HK-2 (cell line): Measurements from ENCODE around the gene KAZN.

Experiments
- DNase-seq: peaks from one replicate; pipeline ENCODE4 v3.0.0-alpha.2; 2018; ENCODE audit not compliant: unreplicated experiment

KAZN gene

DNA sequence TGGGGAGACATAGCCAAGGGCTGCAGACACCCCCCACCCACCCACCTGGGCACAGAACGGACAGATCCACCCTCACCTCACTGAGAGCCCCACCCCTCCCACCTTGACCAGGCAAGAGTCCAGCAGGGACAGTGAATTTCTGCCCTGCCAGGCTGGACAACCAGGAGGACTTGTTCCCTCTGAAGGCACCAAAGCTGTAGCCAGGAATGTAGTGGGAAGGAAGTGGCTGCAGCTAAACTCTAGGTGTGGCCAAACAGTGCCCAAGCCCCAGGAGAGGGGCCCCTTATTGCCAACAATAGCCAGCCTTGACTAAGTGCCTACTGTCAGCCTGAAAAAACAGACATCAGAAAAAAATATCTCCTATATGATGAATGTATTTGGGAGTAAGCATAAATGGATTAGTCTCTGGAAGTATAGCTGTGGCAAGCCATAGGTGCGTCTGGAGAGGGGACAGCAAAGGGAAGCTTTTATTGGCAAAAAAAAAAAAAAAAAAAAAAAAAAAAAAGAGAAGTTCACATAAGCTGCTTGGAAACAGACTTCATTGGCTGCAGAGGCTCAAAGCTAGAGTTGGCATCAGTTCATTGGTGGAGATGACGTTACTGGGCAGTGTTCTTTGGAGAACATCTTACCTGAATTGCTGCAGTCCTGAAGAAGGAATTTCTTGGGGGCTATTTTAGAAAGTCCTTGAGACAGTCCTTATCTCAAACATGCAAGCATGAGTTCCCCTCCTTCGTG is 490.9 kb downstream of the KAZN start:
- no peak for DNase-seq

DNA sequence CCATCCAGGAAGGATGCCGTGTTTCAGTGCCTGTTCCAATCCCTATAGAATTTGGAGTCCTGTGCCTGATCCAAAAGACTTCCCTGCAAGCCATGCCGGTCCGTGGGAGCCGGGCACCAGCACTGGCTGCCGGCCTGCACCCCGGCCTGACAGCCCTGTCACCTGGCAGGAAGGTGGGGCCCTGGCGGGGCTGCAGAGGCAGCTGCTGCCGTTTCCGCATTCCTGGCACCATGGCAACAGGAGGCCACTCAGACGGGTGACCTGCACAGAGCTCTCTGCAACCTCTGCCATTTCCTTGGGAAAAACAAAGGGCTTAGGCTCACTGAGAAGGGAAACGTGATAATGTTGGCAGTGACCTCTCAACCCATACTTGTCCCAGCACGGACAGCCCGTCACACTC is 491.9 kb downstream of the KAZN start:
- no peak for DNase-seq

DNA sequence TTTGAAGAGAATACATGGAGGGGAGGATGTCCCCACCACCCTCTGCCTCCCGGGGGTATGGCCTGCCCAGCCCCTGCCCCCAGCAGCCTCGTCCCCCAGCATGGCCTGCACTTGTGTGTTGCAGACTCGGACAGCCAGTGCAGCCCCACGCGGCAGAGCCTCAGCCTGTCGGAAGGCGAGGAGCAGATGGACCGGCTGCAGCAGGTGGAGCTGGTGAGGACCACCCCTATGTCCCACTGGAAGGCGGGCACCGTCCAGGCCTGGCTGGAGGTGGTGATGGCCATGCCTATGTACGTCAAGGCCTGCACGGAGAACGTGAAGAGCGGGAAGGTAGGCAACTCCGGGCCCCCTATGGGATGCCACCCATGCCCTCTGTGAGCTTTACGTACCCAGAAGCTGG is 495.6 kb downstream of the KAZN start:
- DNase-seq: no peak

GRCh38 chr1:15094719-15095495 is 496.4 kb downstream of the KAZN start:
- no peak for DNase-seq

- DNase-seq: no peak
Measured at GRCh38 chr1:15095496-15095875, 497.0 kb downstream of the KAZN start.

DNA sequence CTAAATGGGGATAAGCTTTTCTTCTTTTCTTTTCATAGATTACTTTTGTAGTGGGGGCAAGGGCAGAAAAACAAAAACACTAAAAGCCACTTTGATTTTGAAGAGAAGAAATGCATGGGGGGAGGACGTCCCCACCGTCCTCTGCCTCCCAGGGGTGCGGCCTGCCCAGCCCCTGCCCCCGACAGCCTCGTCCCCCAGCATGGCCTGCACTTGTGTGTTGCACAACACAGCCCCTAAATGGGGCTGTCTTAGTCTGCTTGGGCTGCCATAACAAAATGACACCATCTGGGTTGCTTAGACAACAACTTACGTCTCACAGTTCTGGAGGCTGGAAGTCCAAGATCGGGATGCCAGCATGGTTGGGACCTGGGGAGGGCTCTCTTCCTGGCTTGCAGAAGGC is 497.8 kb downstream of the KAZN start:
- DNase-seq: no peak

DNA sequence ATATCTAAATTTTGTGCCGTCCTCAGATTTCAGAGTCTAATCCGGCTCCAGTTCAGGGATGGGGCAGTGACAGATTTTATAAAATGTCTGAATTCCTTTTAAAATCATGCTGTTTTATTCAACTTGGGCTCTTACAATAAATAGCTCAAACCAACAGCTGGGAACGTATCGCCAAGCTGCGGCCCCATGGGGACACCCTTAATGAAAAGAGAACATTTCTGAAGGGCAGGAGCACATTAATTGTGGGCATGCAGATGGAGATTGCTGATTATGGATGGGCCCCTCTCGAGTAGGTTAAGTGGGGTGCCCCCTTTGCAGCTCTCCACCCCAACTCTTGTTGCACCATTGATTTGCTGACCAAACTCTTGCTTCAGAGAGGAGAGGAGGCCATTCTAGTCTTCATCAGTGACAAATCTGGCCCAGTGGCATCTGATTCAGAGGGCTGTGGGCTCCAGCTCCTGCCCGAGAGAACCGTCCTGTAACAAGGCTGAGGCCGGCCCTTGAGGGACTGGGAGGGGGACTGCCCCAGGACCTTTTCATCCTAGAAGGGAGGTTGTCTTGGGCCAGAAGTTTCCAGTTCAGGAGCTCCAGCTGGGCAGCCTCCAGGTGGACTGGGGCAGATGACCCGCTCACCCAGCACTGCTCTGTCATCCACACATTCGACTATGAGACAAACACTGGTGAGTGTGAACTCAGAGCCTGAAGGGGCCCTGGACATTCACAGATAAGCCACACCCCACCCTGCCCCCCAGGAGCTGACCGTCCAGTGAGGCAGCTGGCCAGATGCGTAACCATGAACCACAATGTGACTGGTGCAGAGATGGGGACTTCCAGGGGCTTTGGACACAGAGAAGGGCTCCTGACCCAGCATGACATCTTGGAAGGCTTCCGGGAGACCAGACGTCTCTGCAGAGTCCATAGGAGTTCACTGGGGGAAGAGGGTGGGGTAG is 500.0 kb downstream of the KAZN start:
- no peak for DNase-seq

- DNase-seq: no peak
Measured at GRCh38 chr1:15099441-15100120, 501.1 kb downstream of the KAZN start.

DNA sequence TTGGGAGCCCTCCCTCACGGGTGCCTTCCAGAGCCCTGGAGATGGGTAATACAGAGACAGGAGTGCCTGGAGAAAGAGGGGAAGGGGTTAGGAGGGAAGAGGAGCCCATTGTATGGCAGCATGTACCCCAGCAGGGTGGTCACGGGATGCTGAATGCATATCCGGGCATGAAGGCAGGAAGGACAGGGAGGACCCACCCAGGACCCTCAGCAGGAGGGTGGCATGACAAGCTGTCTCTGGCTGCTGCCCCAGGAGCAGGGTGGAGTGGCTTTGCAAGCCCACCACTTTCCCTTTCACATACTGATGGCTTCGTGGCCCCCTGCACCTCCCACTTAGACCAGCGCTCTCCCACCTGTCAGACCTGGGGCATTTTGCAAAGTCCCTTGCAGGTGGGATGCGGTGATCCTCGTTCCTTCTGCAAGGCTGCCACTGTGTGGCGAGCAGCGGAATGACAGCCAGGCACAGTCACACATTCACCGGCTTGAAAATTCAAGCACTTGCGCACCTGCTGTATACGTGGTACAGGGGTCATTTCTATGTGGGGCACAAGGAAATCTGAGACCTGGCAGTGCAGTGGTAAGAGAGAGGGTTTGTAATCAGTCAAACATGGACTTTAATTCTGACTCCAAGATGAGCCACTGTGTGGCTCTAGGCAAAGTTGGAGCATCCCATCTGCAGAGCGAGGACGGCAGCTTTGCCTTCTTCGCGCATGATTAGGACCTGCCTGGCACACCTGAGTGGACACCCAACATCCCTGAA is 501.8 kb downstream of the KAZN start:
- peak; percentile 44 for DNase-seq

GRCh38 chr1:15100880-15101760 is 502.6 kb downstream of the KAZN start:
- DNase-seq: no peak

GRCh38 chr1:15101801-15102200 is 503.3 kb downstream of the KAZN start:
- DNase-seq: no peak

- DNase-seq: no peak
Measured at GRCh38 chr1:15102646-15103045, 504.2 kb downstream of the KAZN start.

DNA sequence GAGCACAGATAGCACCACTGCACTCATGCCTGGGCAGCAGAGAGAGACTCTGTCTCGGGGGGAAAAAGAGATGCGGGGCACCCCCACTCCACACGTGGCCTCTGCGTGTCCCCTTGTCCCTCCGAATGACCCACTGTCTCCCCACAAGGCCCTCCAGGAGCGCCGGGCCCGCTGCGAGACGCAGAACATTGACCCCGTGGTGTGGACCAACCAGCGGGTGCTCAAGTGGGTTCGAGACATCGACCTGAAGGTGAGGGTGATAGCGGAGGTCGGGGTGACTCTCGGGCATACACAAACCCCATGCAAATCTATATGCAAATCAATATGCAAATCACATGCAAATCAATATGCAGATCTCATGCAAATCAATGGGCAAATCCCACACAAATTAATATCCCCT is 504.7 kb downstream of the KAZN start:
- DNase-seq: no peak

- DNase-seq: no peak
Measured at GRCh38 chr1:15103906-15104305, 505.4 kb downstream of the KAZN start.

GRCh38 chr1:15104768-15105167 is 506.3 kb downstream of the KAZN start:
- no peak for DNase-seq

DNA sequence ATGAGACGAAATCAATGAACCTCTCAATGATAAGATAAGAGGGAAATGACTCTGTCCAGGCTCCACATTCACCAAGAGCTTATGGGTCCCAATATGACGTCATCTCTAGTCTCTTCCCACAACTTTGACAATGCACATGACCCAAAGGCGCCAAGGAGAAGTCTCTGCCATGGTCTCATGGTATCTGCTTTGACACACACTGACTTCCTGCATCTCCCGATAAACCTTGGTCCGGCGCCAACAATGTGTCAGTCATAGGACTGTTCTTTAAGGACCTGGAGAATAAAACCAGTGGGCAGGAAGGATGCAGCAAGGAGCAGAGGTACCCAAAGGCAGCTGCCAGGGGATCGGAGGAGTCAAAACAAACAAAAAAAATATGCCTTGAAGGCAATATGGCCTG is 508.1 kb downstream of the KAZN start:
- DNase-seq: no peak

DNA sequence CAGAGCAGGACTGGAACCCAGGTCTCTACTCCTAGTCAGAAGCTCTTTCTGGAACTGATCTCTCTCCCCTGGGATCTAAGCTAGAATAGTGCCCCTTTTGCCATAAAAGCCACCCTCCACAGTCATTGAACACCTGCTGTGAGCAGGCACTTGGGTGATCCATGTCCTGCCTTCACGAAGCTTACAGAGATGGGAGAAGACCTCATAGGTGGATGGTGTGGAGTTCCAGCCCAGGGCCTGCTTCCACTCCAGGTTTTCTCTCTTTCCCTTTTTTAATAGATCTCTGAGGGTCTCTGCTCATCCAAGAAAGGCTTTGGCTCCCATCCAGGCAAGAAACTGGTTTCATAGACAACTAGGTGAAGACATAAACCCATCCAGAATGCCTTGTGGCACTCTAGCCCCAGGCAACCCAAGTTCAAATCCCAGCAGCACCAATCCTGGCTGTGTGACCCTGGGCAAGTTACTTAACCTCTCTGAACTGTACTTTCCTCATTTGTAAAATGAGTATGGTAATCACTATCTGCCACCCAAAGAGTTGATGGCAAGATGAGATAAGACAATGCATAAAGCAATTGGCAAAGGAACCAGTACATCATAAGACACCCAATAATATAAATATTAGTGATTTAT is 508.7 kb downstream of the KAZN start:
- DNase-seq: no peak

DNA sequence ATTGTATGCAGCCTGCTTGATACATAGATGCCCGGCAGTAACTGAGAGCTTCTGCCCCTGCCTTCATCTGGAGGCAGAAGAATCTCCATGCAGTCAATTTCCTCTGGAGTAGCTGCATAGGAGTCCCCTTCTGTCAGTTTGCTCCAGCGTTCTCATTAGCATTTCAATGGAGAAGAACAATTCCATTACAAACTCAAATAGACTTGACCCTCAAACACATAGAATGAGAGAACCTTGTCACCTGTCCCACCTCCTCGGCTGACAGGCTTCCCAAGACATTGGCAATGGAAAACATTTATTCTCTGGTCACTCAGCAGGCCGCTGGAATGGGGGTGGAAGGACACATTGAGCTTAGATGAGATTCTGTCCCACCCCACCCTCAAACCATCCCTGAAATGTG is 509.4 kb downstream of the KAZN start:
- no peak for DNase-seq

DNA sequence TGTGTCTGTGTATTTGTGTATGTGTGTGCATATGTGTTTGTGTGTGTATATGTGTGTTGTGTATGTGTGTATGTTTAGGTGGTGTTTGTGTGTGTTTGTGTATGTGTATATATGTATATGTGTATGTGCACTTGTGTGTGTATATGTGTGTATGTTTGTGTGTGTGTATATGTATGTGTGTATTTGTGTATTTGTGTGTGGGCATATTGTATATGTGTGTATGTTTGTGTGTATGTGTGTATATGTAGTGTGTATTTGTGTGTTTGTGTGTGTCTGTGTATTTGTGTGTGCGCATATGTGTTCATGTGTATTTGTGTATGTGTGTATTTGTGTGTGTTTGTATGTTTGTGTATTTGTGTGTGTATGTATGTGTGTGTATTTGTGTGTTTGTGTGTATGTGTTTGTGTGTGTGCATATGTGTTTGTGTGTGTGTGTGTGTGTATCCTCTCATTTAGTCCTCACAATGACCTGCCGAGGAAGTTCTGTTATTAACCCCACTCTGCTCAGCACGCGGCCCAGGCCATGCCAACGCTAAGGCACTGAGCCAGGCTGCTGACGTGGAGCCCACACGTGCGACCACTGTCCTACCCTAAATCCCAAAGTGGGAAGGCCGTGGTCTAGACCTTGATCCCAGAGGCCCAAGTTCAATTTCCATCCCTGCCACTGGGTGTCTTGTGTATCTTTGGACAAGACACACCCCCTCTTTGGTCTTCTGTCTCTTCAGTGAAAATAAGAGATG is 511.8 kb downstream of the KAZN start:
- DNase-seq: no peak
